HFFc6 (cell line): Measurements from ENCODE around the gene LCP2. TPM values are rescaled to one million over a fixed set of nuclear protein-coding genes. Genes with fewer than 3 reads are reported as not detected.

Source experiments
- DNase-seq: peaks from one replicate; pipeline ENCODE4 v3.0.0-alpha.2; 2018
- H3K27ac Mint-ChIP-seq: 2 replicates; pipeline ENCODE4 v1.8.0; 2020; ENCODE audit warnings: mild to moderate bottlenecking, mixed read lengths
- H3K27me3 Mint-ChIP-seq: 2 replicates; pipeline ENCODE4 v1.8.0; 2021; ENCODE audit warnings: mild to moderate bottlenecking, moderate library complexity, mixed read lengths; ENCODE audit not compliant: insufficient read depth
- H3K36me3 Mint-ChIP-seq: 2 replicates; pipeline ENCODE4 v1.8.0; 2021; ENCODE audit warnings: low read depth, mixed read lengths
- H3K4me1 Mint-ChIP-seq: 2 replicates; pipeline ENCODE4 v1.8.0; 2020; ENCODE audit warnings: low read depth, mixed read lengths
- H3K4me3 Mint-ChIP-seq: 2 replicates; pipeline ENCODE4 v1.8.0; 2020; ENCODE audit warnings: mild to moderate bottlenecking, moderate library complexity, mixed read lengths
- H3K9me3 Mint-ChIP-seq: 2 replicates; pipeline ENCODE4 v1.8.0; 2020; ENCODE audit warnings: mild to moderate bottlenecking, mixed read lengths
- total RNA-seq, 6 experiments: library from RNA; stranded (reverse); fragmentation: NEBNext Ultra II Directional; extraction: Animal tissue kit (Norgen Biotek cat#: 25700); gene quantifications; 2 replicates in 1 of 6; 3 replicates in 5 of 6; pipeline ENCODE4 v1.2.3, GENCODE V29; 2021
- TF ChIP-seq, protein P1 (sequence below): fragments of 200-600 bp; sonication (generic); IDR thresholded peaks from 2 replicates; pipeline ENCODE4 v1.5.0; 2021; ENCODE audit warnings: antibody characterized with exemption, mild to moderate bottlenecking

LCP2 gene
- total RNA-seq, 6 experiments from 2014 or later: not detected

DNA sequence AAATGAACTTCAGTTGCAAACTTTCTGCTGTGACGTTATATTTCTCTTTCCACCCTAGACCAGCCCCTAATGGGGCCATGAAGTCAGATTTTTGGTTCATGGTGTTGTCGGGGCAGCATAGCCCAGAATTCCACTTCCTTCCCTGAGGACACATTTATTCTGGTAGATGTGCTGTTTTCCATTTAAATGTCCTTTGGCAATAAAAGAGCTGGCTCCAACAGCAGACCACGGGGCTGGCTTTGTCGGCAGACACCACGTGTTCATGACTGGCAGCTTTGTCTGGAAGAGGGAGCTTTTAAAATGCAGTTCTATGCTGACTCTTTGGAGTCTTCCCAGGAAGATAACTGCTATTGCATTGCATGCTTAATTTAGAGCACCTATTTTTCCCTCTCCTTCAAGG lies 17.6 kb upstream of the LCP2 start:
- Mint-ChIP-seq H3K36me3 (no peaks in the 10 kb centered on the region), H3K9me3 (no peaks in the 10 kb centered on the region), H3K27me3 (peaks cover 3% of the 10 kb centered on the region; the same call in 1 of the 2 replicates), H3K4me1 (no peaks in the 10 kb centered on the region), H3K4me3 (no peak overlapping the region), H3K27ac (no peak overlapping the region)
- DNase-seq: no peak
- TF ChIP-seq, protein P1, sequence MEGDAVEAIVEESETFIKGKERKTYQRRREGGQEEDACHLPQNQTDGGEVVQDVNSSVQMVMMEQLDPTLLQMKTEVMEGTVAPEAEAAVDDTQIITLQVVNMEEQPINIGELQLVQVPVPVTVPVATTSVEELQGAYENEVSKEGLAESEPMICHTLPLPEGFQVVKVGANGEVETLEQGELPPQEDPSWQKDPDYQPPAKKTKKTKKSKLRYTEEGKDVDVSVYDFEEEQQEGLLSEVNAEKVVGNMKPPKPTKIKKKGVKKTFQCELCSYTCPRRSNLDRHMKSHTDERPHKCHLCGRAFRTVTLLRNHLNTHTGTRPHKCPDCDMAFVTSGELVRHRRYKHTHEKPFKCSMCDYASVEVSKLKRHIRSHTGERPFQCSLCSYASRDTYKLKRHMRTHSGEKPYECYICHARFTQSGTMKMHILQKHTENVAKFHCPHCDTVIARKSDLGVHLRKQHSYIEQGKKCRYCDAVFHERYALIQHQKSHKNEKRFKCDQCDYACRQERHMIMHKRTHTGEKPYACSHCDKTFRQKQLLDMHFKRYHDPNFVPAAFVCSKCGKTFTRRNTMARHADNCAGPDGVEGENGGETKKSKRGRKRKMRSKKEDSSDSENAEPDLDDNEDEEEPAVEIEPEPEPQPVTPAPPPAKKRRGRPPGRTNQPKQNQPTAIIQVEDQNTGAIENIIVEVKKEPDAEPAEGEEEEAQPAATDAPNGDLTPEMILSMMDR: no peak

DNA sequence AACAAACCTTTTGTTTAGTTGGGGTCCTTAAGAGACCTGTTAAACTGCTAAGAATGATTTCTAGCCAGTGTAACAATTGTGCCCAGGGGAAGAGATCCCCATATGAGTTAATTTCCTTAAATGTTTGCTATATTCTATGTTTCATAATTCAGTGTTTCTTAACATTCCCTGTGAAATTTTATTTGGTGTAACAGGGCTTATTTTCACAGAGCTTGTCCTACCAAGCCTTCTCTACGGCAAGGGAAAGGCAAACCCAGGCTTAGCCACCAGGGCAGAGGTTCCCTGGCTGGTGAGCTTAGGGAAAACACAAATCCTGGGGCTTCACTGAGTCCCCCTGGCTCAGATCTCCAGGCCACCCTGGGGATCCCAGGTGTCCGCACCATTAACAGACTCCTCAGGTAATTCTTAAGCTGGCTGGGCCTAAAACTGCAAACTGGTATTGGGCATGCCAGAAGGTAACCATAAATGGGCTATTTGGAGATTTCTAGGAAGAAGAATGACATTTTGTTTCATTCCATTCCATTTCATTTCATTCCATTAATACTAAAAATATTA lies 17.0 kb upstream of the LCP2 start:
- Mint-ChIP-seq H3K27ac (no peak overlapping the region), H3K27me3 (peaks cover 3% of the 10 kb centered on the region; the same call in 1 of the 2 replicates), H3K4me1 (no peaks in the 10 kb centered on the region), H3K4me3 (no peak overlapping the region), H3K36me3 (no peaks in the 10 kb centered on the region), H3K9me3 (no peaks in the 10 kb centered on the region)
- DNase-seq: no peak
- TF ChIP-seq, protein P1: no peak

DNA sequence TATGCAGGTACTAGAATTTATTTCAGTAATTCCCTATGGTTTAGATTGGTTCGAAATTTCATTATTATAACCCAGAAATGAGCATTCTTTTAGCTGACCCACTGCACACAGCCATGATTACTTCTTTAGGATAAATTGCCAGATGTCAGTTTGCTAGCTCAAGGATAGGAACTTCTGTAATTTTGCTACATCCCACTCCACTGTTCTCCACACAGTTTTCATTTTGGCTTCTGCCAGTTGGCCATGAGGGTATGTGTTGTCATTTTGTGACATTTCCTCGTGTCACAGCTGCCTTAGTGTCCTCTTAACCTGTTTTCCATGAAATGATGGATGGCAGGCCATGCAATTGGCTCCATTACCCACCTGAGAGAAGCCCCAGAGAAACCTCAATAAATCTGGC lies 16.2 kb upstream of the LCP2 start:
- H3K27ac Mint-ChIP-seq: no peak overlapping the region
- no peaks in the 10 kb centered on the region for H3K9me3 Mint-ChIP-seq
- no peak for DNase-seq
- no peaks in the 10 kb centered on the region for H3K4me1 Mint-ChIP-seq
- no peaks in the 10 kb centered on the region for H3K36me3 Mint-ChIP-seq
- TF ChIP-seq, protein P1: no peak
- peaks cover 2% of the 10 kb centered on the region; the same call in 1 of the 2 replicates for H3K27me3 Mint-ChIP-seq
- no peak overlapping the region for H3K4me3 Mint-ChIP-seq

DNA sequence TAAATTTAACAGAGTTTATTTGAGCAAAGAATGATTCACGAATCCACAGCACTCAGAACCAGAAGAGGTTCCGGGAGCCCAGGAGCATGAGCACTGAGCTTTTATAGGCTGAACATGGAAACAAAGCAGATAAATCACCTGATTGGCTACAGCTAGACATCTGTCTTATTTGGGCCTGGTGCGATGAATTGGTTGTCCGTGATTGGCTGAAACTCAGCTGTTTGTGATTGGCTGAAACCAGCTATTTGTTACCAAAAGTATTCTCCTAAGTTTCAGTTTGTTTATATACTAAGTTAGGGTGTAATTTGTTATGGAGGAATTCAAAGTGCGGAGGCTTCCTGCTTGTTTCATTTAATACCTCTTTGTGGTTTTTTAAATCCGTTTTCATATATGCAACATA lies 15.8 kb upstream of the LCP2 start:
- TF ChIP-seq, protein P1: no peak
- H3K27me3 Mint-ChIP-seq: peaks cover 2% of the 10 kb centered on the region; the same call in 1 of the 2 replicates
- H3K4me1 Mint-ChIP-seq: no peaks in the 10 kb centered on the region
- no peak overlapping the region for H3K4me3 Mint-ChIP-seq
- DNase-seq: no peak
- no peaks in the 10 kb centered on the region for H3K9me3 Mint-ChIP-seq
- no peaks in the 10 kb centered on the region for H3K36me3 Mint-ChIP-seq
- H3K27ac Mint-ChIP-seq: no peak overlapping the region

DNA sequence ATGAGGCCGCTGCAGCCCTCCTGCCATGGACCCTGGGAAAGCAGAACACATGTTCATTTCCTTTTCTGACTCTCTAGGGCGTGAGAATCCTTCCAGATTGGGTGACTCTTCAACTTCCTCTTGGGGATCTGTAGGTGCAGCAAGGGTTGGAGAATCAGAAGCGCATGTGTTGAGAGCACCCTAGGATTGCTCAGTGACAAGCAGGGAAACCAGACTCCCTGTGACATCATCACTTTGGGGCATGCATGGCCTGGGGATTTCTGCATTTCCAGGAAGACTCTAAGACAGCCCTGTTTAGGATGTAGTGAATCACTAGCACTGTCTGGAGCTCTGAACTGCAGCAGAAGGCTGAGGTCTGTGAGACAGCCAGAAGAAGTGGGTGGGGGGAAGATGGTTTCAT lies 15.1 kb upstream of the LCP2 start:
- no peak overlapping the region for H3K27ac Mint-ChIP-seq
- TF ChIP-seq, protein P1: no peak
- H3K4me3 Mint-ChIP-seq: no peak overlapping the region
- H3K27me3 Mint-ChIP-seq: peaks cover 2% of the 10 kb centered on the region; the same call in 1 of the 2 replicates
- no peaks in the 10 kb centered on the region for H3K9me3 Mint-ChIP-seq
- H3K4me1 Mint-ChIP-seq: no peaks in the 10 kb centered on the region
- DNase-seq: no peak
- no peaks in the 10 kb centered on the region for H3K36me3 Mint-ChIP-seq

GRCh38 chr5:170312301-170312595 lies 14.7 kb upstream of the LCP2 start:
- Mint-ChIP-seq H3K9me3 (no peaks in the 10 kb centered on the region), H3K36me3 (no peaks in the 10 kb centered on the region), H3K4me3 (no peak overlapping the region), H3K27ac (no peak overlapping the region), H3K27me3 (peaks cover 2% of the 10 kb centered on the region; the same call in 1 of the 2 replicates), H3K4me1 (no peaks in the 10 kb centered on the region)
- TF ChIP-seq, protein P1: no peak
- no peak for DNase-seq
